Breast epithelium (tissue), 3 donors: ENCODE measurements around the gene NUP210L.

ENCODE experiments used
- POLR2A ChIP-seq: fragments of 450-650 bp; IDR thresholded peaks from one replicate; pipeline ENCODE4 v1.6.1; 2016; ENCODE audit warnings: antibody characterized with exemption, mild to moderate bottlenecking, moderate library complexity
- TF ChIP-seq, protein P1 (sequence below), 3 donors: fragments of 450-650 bp; IDR thresholded peaks; one replicate each; pipeline ENCODE4 v1.5.1; 2016 to 2017; ENCODE audit warnings: antibody characterized with exemption in 3 of 3, mild to moderate bottlenecking in 3 of 3, moderate library complexity in 3 of 3

- TF ChIP-seq, protein P1, sequence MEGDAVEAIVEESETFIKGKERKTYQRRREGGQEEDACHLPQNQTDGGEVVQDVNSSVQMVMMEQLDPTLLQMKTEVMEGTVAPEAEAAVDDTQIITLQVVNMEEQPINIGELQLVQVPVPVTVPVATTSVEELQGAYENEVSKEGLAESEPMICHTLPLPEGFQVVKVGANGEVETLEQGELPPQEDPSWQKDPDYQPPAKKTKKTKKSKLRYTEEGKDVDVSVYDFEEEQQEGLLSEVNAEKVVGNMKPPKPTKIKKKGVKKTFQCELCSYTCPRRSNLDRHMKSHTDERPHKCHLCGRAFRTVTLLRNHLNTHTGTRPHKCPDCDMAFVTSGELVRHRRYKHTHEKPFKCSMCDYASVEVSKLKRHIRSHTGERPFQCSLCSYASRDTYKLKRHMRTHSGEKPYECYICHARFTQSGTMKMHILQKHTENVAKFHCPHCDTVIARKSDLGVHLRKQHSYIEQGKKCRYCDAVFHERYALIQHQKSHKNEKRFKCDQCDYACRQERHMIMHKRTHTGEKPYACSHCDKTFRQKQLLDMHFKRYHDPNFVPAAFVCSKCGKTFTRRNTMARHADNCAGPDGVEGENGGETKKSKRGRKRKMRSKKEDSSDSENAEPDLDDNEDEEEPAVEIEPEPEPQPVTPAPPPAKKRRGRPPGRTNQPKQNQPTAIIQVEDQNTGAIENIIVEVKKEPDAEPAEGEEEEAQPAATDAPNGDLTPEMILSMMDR (IDR thresholded peaks at IDR 0.05) = no peak
- TF ChIP-seq POLR2A = no peak
These were observed 820 bp downstream of the NUP210L start for GRCh38 chr1:154154053-154154452.
